Activated CD8-positive, alpha-beta memory T cell treated with anti-CD3 and anti-CD28 coated beads for 1 hour (primary cell): ENCODE data around the gene HHIP.

Experiments used
- DNase-seq, 2 donors: peaks; one replicate each; pipeline ENCODE4 v3.0.0-alpha.2; 2020; ENCODE audit warnings: low read depth in 1 of 2; ENCODE audit errors: extremely low read depth in 1 of 2

The HHIP gene

GRCh38 chr4:144645631-144646522 lies at the start of gene HHIP:
TSS of gene HHIP (plus strand) at chr4:144646156. CDS start at chr4:144646676, 520 bp downstream.
- no peak for DNase-seq

- DNase-seq, result no peak
These were observed 48.8 kb upstream of the HHIP start for GRCh38 chr4:144597171-144597570.

GRCh38 chr4:144599621-144600020 lies 46.3 kb upstream of the HHIP start:
- DNase-seq, result no peak

- DNase-seq, result no peak
These were observed 34.1 kb upstream of the HHIP start for GRCh38 chr4:144611850-144612249.

- no peak for DNase-seq
These were observed 30.9 kb upstream of the HHIP start for GRCh38 chr4:144614850-144615585.

GRCh38 chr4:144621681-144622080 lies 24.3 kb upstream of the HHIP start:
- no peak for DNase-seq

GRCh38 chr4:144627663-144628076 lies 18.3 kb upstream of the HHIP start:
- no peak for DNase-seq

GRCh38 chr4:144633215-144633614 lies 12.7 kb upstream of the HHIP start:
- DNase-seq, result no peak

- no peak for DNase-seq
These were observed 10.8 kb upstream of the HHIP start for GRCh38 chr4:144634978-144635747.

GRCh38 chr4:144644368-144645101 lies 1.4 kb upstream of the HHIP start:
- no peak for DNase-seq

- no peak for DNase-seq
These were observed 790 bp upstream of the HHIP start for GRCh38 chr4:144645102-144645630.

- DNase-seq, result no peak
These were observed 653 bp downstream of the HHIP start for GRCh38 chr4:144646523-144647094.

- no peak for DNase-seq
These were observed 1.2 kb downstream of the HHIP start for GRCh38 chr4:144647095-144647561.

- DNase-seq, result no peak
These were observed 1.6 kb downstream of the HHIP start for GRCh38 chr4:144647590-144647989.

GRCh38 chr4:144648042-144648441 lies 2.1 kb downstream of the HHIP start:
- DNase-seq, result no peak

GRCh38 chr4:144649646-144650045 lies 3.7 kb downstream of the HHIP start:
- DNase-seq, result no peak

GRCh38 chr4:144650311-144651005 lies 4.5 kb downstream of the HHIP start:
- DNase-seq, result no peak

GRCh38 chr4:144653781-144654545 lies 8.0 kb downstream of the HHIP start:
- no peak for DNase-seq
